Fibroblast of lung (primary cell): ENCODE results near the gene NLGN1. TPM values are rescaled to one million over a fixed set of nuclear protein-coding genes. Genes with fewer than 3 reads are reported as not detected.

Source experiments
- DNase-seq, 2 donors: peaks; one replicate each; pipeline versions ENCODE4 v3.0.0 to v3.0.0-alpha.2; 2010; ENCODE audit warnings: low read depth in 2 of 2
- H2AFZ ChIP-seq: 2 replicates; pipeline ENCODE4 v1.5.1; 2012; ENCODE audit warnings: low read length, control low read depth, inconsistent platforms
- H3K27ac ChIP-seq: 2 replicates; pipeline ENCODE4 v1.5.1; 2011; ENCODE audit warnings: low read length, control low read depth; ENCODE audit not compliant: insufficient read depth
- H3K27me3 ChIP-seq: 2 replicates; pipeline ENCODE4 v1.5.1; 2011; ENCODE audit warnings: mild to moderate bottlenecking, low read length; ENCODE audit not compliant: control insufficient read depth, insufficient read depth
- H3K36me3 ChIP-seq: 2 replicates; pipeline ENCODE4 v1.5.1; 2011; ENCODE audit warnings: low read length; ENCODE audit not compliant: control insufficient read depth, insufficient read depth
- H3K4me1 ChIP-seq: 2 replicates; pipeline ENCODE4 v1.5.1; 2011; ENCODE audit warnings: low read length; ENCODE audit not compliant: control insufficient read depth, insufficient read depth; ENCODE audit errors: extremely low read depth
- H3K4me2 ChIP-seq: 2 replicates; pipeline ENCODE4 v1.5.1; 2011; ENCODE audit warnings: low read length, control low read depth; ENCODE audit not compliant: insufficient read depth; ENCODE audit errors: extremely low read depth
- H3K4me3 ChIP-seq, 4 experiments: fragments of 200-600 bp in 1 of 4; sonication (generic) in 1 of 4; replicated peaks in 1 of 4; 2 replicates each; pipeline ENCODE4 v1.5.1; 2011 to 2016; ENCODE audit warnings: low read length in 4 of 4, low read depth in 3 of 4, mild to moderate bottlenecking in 3 of 4, control low read depth in 2 of 4, inconsistent platforms in 1 of 4, mixed read lengths in 1 of 4; ENCODE audit not compliant: insufficient read depth in 1 of 4; ENCODE audit errors: control extremely low read depth in 1 of 4
- H3K79me2 ChIP-seq: 2 replicates; pipeline ENCODE4 v1.5.1; 2012; ENCODE audit warnings: mild to moderate bottlenecking, low read length, inconsistent platforms; ENCODE audit not compliant: control insufficient read depth, insufficient read depth
- H3K9ac ChIP-seq: 2 replicates; pipeline ENCODE4 v1.5.1; 2011; ENCODE audit warnings: mild to moderate bottlenecking, low read length, control low read depth; ENCODE audit not compliant: insufficient read depth
- H3K9me3 ChIP-seq: 2 replicates; pipeline ENCODE4 v1.5.1; 2012; ENCODE audit warnings: low read depth, low read length; ENCODE audit not compliant: control insufficient read depth, insufficient read depth
- H4K20me1 ChIP-seq: 2 replicates; pipeline ENCODE4 v1.5.1; 2011; ENCODE audit warnings: low read length; ENCODE audit not compliant: control insufficient read depth, insufficient read depth; ENCODE audit errors: extremely low read depth
- CTCF ChIP-seq, 2 donors: IDR thresholded peaks in 1 of 2; conservative IDR thresholded peaks in 1 of 2; 1 replicate in 1 of 2; 2 replicates in 1 of 2; pipeline ENCODE4 v1.5.1; 2011 to 2012; ENCODE audit warnings: low read length in 2 of 2, control low read depth in 1 of 2, inconsistent platforms in 1 of 2, low read depth in 1 of 2, mild to moderate bottlenecking in 1 of 2
- EZH2 ChIP-seq: IDR thresholded peaks from 2 replicates; pipeline ENCODE4 v1.5.1; 2012; ENCODE audit warnings: low read length, control low read depth, mild to moderate bottlenecking; ENCODE audit errors: missing control alignments
- polyA plus RNA-seq, 2 donors: library from polyadenylated mRNA; depleted of rRNA in 1 of 2; stranded (reverse) in 1 of 2; unstranded in 1 of 2; fragments of >200 nt; gene quantifications; 2 replicates each; pipeline ENCODE4 v1.2.1, GENCODE V29; 2011 to 2012; ENCODE audit warnings: missing spikeins in 1 of 2
- total RNA-seq: library from RNA; depleted of rRNA; stranded (reverse); fragments of >200 nt; gene quantifications from 2 replicates; pipeline ENCODE4 v1.2.1, GENCODE V29; 2014

NLGN1 gene
- total and polyA plus RNA-seq, 2 donors (not counting 1 experiment from before 2014, with no cell fraction given) = 0.61 to 2.1 TPM

GRCh38 chr3:174156200-174156599 lies 758.7 kb downstream of the NLGN1 start:
- H3K4me3 ChIP-seq = no peak overlapping the region
- no peak for DNase-seq

GRCh38 chr3:174158674-174159073 lies 761.1 kb downstream of the NLGN1 start:
- TF ChIP-seq EZH2 = no peak
- TF ChIP-seq CTCF (conservative IDR thresholded peaks at IDR 0.05 in 1 of 2, IDR thresholded peaks at IDR 0.05 in 1 of 2; ENCODE audit: low read depth in 1 of 2, low read length in 2 of 2) = no peak
- Histone ChIP-seq H3K9me3 (no peaks in the 10 kb centered on the region), H3K27me3 (no peaks in the 10 kb centered on the region), H3K79me2 (no peaks in the 10 kb centered on the region), H3K4me3 (no peak overlapping the region), H4K20me1 (no peaks in the 10 kb centered on the region), H3K4me2 (no peak overlapping the region), H3K4me1 (no peaks in the 10 kb centered on the region), H3K27ac (no peak overlapping the region), H3K9ac (no peak overlapping the region), H2AFZ (no peak overlapping the region), H3K36me3 (no peaks in the 10 kb centered on the region)
- no peak for DNase-seq

More at GRCh38 chr3:174156200-174156599, 758.7 kb downstream of the NLGN1 start:
- no peaks in the 10 kb centered on the region for H3K4me1 ChIP-seq
- H3K9ac ChIP-seq = no peak overlapping the region
- H3K79me2 ChIP-seq = no peaks in the 10 kb centered on the region
- no peaks in the 10 kb centered on the region for H4K20me1 ChIP-seq
- H3K9me3 ChIP-seq = no peaks in the 10 kb centered on the region
- H3K27ac ChIP-seq = no peak overlapping the region
- no peaks in the 10 kb centered on the region for H3K27me3 ChIP-seq
- H2AFZ ChIP-seq = no peak overlapping the region
- no peak overlapping the region for H3K4me2 ChIP-seq
- no peak for TF ChIP-seq CTCF (conservative IDR thresholded peaks at IDR 0.05 in 1 of 2, IDR thresholded peaks at IDR 0.05 in 1 of 2; ENCODE audit: low read depth in 1 of 2, low read length in 2 of 2)
- no peak for TF ChIP-seq EZH2
- H3K36me3 ChIP-seq = no peaks in the 10 kb centered on the region

GRCh38 chr3:174159604-174160003 lies 762.1 kb downstream of the NLGN1 start:
- no peaks in the 10 kb centered on the region for H3K79me2 ChIP-seq
- H3K9me3 ChIP-seq = no peaks in the 10 kb centered on the region
- H3K9ac ChIP-seq = no peak overlapping the region
- H3K4me1 ChIP-seq = no peaks in the 10 kb centered on the region
- H3K4me3 ChIP-seq = no peak overlapping the region
- H2AFZ ChIP-seq = no peak overlapping the region
- H4K20me1 ChIP-seq = no peaks in the 10 kb centered on the region
- H3K36me3 ChIP-seq = no peaks in the 10 kb centered on the region
- no peak for DNase-seq
- no peak overlapping the region for H3K27ac ChIP-seq
- H3K4me2 ChIP-seq = no peak overlapping the region
- TF ChIP-seq CTCF (conservative IDR thresholded peaks at IDR 0.05 in 1 of 2, IDR thresholded peaks at IDR 0.05 in 1 of 2; ENCODE audit: low read depth in 1 of 2, low read length in 2 of 2) (no peak), EZH2 (no peak)
- H3K27me3 ChIP-seq = no peaks in the 10 kb centered on the region
